CD14-positive monocyte (primary cell): ENCODE results near the gene CHFR. TPM values are rescaled to one million over a fixed set of nuclear protein-coding genes. Genes with fewer than 3 reads are reported as not detected.
"Not testable (repeated sequence)": the region's sequence is repeated elsewhere in the genome, so short reads cannot be mapped to it uniquely, and the experiment has no call there.

Source experiments
- DNase-seq, 3 donors: peaks; one replicate each; pipeline ENCODE4 v3.0.0-alpha.2; 2011 to 2022
- H2AFZ ChIP-seq: 2 replicates; pipeline ENCODE4 v1.6.0; 2012; ENCODE audit warnings: mild to moderate bottlenecking, low read depth, low read length, inconsistent platforms; ENCODE audit not compliant: insufficient read depth, poor library complexity, severe bottlenecking
- H3K27ac ChIP-seq, 2 donors: 1 replicate in 1 of 2; 2 replicates in 1 of 2; pipeline ENCODE4 v1.5.1; 2012 to 2013; ENCODE audit warnings: low read length in 2 of 2, control low read depth in 1 of 2, inconsistent platforms in 1 of 2, low read depth in 1 of 2, mild to moderate bottlenecking in 1 of 2
- H3K27me3 ChIP-seq, 2 donors: one replicate each; pipeline versions ENCODE4 v1.6.0 to v1.6.1; 2011 to 2013; ENCODE audit warnings: low read length in 2 of 2; ENCODE audit not compliant: control insufficient read depth in 2 of 2, insufficient read depth in 2 of 2
- H3K36me3 ChIP-seq, 2 donors: replicated peaks in 1 of 2; 1 replicate in 1 of 2; 2 replicates in 1 of 2; pipeline versions ENCODE4 v1.5.1 to v1.6.1; 2012 to 2013; ENCODE audit warnings: low read length in 2 of 2, control low read depth in 1 of 2, inconsistent platforms in 1 of 2, mild to moderate bottlenecking in 1 of 2; ENCODE audit not compliant: insufficient read depth in 2 of 2, control insufficient read depth in 1 of 2
- H3K4me1 ChIP-seq, 2 donors: 1 replicate in 1 of 2; 2 replicates in 1 of 2; pipeline versions ENCODE4 v1.5.1 to v1.6.1; 2012 to 2013; ENCODE audit warnings: low read length in 2 of 2, control low read depth in 1 of 2, inconsistent platforms in 1 of 2, mild to moderate bottlenecking in 1 of 2, moderate library complexity in 1 of 2; ENCODE audit not compliant: insufficient read depth in 2 of 2, control insufficient read depth in 1 of 2
- H3K4me2 ChIP-seq: replicated peaks from 2 replicates; pipeline ENCODE3; 2012; ENCODE audit warnings: low read length, moderate library complexity, mild to moderate bottlenecking; ENCODE audit not compliant: poor library complexity, severe bottlenecking; ENCODE audit errors: extremely low read depth
- H3K4me3 ChIP-seq, 3 experiments: fragments of 200-600 bp in 1 of 3; sonication (generic) in 1 of 3; replicated peaks in 1 of 3; 1 replicate in 2 of 3; 2 replicates in 1 of 3; pipeline ENCODE4 v1.5.1; 2011 to 2013; ENCODE audit warnings: low read length in 3 of 3, mild to moderate bottlenecking in 3 of 3, control low read depth in 2 of 3, low read depth in 2 of 3, inconsistent platforms in 1 of 3, moderate library complexity in 1 of 3
- H3K79me2 ChIP-seq: 2 replicates; pipeline ENCODE4 v1.6.0; 2012; ENCODE audit warnings: mild to moderate bottlenecking, control low read depth, inconsistent platforms, low read length, moderate library complexity; ENCODE audit not compliant: insufficient read depth
- H3K9ac ChIP-seq: 2 replicates; pipeline ENCODE4 v1.6.0; 2017; ENCODE audit warnings: low read length, mild to moderate bottlenecking; ENCODE audit not compliant: insufficient read depth, poor library complexity, severe bottlenecking
- H3K9me3 ChIP-seq, 2 donors: replicated peaks in 1 of 2; 1 replicate in 1 of 2; 2 replicates in 1 of 2; pipeline versions ENCODE4 v1.5.1 to v1.6.1; 2012 to 2013; ENCODE audit warnings: low read length in 2 of 2, control low read depth in 1 of 2; ENCODE audit not compliant: control insufficient read depth in 1 of 2, insufficient read depth in 1 of 2
- H4K20me1 ChIP-seq: 2 replicates; pipeline ENCODE4 v1.6.0; 2012; ENCODE audit warnings: mild to moderate bottlenecking, low read length, control low read depth, moderate library complexity; ENCODE audit not compliant: insufficient read depth
- H3K27ac Mint-ChIP-seq, 7 donors: one replicate each; pipeline ENCODE4 v1.8.0; 2020; ENCODE audit warnings: mild to moderate bottlenecking in 7 of 7, mixed read lengths in 7 of 7, moderate library complexity in 6 of 7, inconsistent platforms in 2 of 7
- H3K27me3 Mint-ChIP-seq, 3 donors: one replicate each; pipeline ENCODE4 v1.8.0; 2021 to 2022; ENCODE audit warnings: low read depth in 3 of 3, mild to moderate bottlenecking in 3 of 3, mixed read lengths in 3 of 3, moderate library complexity in 3 of 3, inconsistent platforms in 1 of 3
- H3K36me3 Mint-ChIP-seq, 2 donors: one replicate each; pipeline ENCODE4 v1.8.0; 2020; ENCODE audit warnings: mixed read lengths in 2 of 2, inconsistent platforms in 1 of 2, mild to moderate bottlenecking in 1 of 2
- H3K4me1 Mint-ChIP-seq: one replicate; pipeline ENCODE4 v1.8.0; 2020; ENCODE audit warnings: mild to moderate bottlenecking, mixed read lengths
- H3K4me3 Mint-ChIP-seq, 2 donors: one replicate each; pipeline ENCODE4 v1.8.0; 2020; ENCODE audit warnings: mild to moderate bottlenecking in 2 of 2, mixed read lengths in 2 of 2, moderate library complexity in 1 of 2
- H3K9me3 Mint-ChIP-seq, 7 donors: one replicate each; pipeline ENCODE4 v1.8.0; 2020 to 2022; ENCODE audit warnings: mixed read lengths in 7 of 7, mild to moderate bottlenecking in 6 of 7, moderate library complexity in 6 of 7, inconsistent platforms in 2 of 7
- WGBS: methylation state at CpG from one replicate; pipeline ENCODE4 v1.1.5; 2013; ENCODE audit warnings: missing lambda C conversion rate; ENCODE audit not compliant: insufficient coverage; 5-methylcytosine and 5-hydroxymethylcytosine counted together
- intact Hi-C, 2 donors: fragments of 100-400 bp; cut with micrococcal nuclease; formaldehyde crosslinking; loops; one replicate each; pipeline versions ENCODE4 v1.15.0 to v1.15.1; 2023
- polyA plus RNA-seq, 3 donors: library from polyadenylated mRNA; depleted of rRNA in 1 of 3; unstranded in 2 of 3; stranded (reverse) in 1 of 3; fragments of 300-500 nt in 2 of 3; fragments of >200 nt in 1 of 3; fragmentation: Illumina TruSeq in 2 of 3; gene quantifications; 1 replicate in 2 of 3; 2 replicates in 1 of 3; pipeline ENCODE4 v1.2.3, GENCODE V29; 2012 to 2021
- TF ChIP-seq, protein P1 (sequence below): fragments of 200-600 bp; IDR thresholded peaks from one replicate; pipeline ENCODE4 v1.8.0; 2022; ENCODE audit warnings: antibody characterized with exemption, mild to moderate bottlenecking

CHFR gene
- polyA plus RNA-seq, 3 donors = 28.0 to 76.3 (median 39.3) TPM

DNA sequence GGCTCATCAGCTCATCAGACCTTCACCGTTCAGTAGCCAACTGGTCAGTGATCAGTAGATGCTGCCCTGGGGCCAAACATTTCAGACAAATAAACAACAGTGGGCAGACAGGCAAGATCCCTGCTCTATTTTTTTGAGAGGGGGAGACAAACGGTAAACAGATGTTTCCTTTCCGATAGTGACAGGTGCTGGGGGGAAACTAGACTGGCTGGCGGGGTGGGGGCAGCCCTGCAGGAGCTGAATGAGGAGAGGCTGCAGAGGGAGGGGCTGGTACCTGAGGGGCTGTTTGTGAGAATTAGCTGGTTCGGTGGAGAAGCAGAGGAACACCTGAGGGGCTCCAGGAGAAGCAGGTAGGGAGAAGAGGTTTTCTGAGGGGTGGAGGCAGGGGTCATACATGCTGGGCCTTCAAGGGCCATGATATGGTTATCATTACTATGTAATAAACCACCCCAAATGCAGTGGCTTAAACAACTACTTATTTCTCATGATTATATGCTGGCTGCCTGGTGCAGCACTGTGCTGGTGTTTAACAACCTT, 50.5 kb downstream of the CHFR start:
- Histone ChIP-seq H3K4me3 (no peak overlapping the region), H3K4me2 (no peak overlapping the region)
- H3K4me3 Mint-ChIP-seq = peak overlapping the region in 1 of 2 donors; percentile 4

DNA sequence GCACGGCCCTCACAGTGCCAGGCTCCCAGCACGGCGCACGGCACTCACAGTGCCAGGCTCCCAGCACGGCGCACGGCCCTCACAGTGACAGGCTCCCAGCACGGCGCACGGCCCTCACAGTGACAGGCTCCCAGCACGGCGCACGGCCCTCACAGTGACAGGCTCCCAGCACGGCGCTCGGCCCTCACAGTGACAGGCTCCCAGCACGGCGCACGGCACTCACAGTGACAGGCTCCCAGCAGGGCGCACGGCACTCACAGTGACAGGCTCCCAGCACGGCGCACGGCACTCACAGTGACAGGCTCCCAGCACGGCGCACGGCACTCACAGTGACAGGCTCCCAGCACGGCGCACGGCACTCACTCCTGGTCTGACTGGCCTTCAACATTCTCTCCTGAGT, 51.2 kb downstream of the CHFR start:
- not testable (repeated sequence) for H3K4me2 ChIP-seq, H3K4me1 Mint-ChIP-seq

More for the DNA sequence above, 50.5 kb downstream of the CHFR start:
- TF ChIP-seq, protein P1, sequence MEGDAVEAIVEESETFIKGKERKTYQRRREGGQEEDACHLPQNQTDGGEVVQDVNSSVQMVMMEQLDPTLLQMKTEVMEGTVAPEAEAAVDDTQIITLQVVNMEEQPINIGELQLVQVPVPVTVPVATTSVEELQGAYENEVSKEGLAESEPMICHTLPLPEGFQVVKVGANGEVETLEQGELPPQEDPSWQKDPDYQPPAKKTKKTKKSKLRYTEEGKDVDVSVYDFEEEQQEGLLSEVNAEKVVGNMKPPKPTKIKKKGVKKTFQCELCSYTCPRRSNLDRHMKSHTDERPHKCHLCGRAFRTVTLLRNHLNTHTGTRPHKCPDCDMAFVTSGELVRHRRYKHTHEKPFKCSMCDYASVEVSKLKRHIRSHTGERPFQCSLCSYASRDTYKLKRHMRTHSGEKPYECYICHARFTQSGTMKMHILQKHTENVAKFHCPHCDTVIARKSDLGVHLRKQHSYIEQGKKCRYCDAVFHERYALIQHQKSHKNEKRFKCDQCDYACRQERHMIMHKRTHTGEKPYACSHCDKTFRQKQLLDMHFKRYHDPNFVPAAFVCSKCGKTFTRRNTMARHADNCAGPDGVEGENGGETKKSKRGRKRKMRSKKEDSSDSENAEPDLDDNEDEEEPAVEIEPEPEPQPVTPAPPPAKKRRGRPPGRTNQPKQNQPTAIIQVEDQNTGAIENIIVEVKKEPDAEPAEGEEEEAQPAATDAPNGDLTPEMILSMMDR = no peak
- Histone ChIP-seq H3K9me3 (no peaks in the 10 kb centered on the region), H3K27ac (no peak overlapping the region), H2AFZ (no peak overlapping the region), H3K36me3 (peaks cover 37 to 48% of the 10 kb centered on the region in 2 donors), H3K79me2 (no peaks in the 10 kb centered on the region), H3K27me3 (no peaks in the 10 kb centered on the region), H3K4me1 (no peaks in the 10 kb centered on the region), H4K20me1 (peaks cover 11% of the 10 kb centered on the region), H3K9ac (no peak overlapping the region)
- Mint-ChIP-seq H3K4me1 (peaks cover 3% of the 10 kb centered on the region), H3K27ac (peak overlapping the region in 3 of 7 donors; percentile 13 to 61 (median 21)), H3K36me3 (peaks cover 57 to 79% of the 10 kb centered on the region in 2 donors), H3K9me3 (peaks cover 0 to 6% (median 1%) of the 10 kb centered on the region in 7 donors), H3K27me3 (peaks cover 0 to 1% (median 1%) of the 10 kb centered on the region in 3 donors)
- DNase-seq = no peak
- intact Hi-C loops = no loop called here
- WGBS = 45% methylated on average over 3 of the region's 5 CpGs

More for the DNA sequence above, 51.2 kb downstream of the CHFR start:
- Histone ChIP-seq H4K20me1 (peaks cover 11% of the 10 kb centered on the region), H3K36me3 (peaks cover 35 to 42% of the 10 kb centered on the region in 2 donors)
- H3K4me3 ChIP-seq, H3K27ac ChIP-seq, H3K9me3 ChIP-seq, H3K79me2 ChIP-seq, H3K9ac ChIP-seq, H3K9me3 Mint-ChIP-seq, H3K27me3 Mint-ChIP-seq, H2AFZ ChIP-seq, H3K4me3 Mint-ChIP-seq, H3K27me3 ChIP-seq, DNase-seq, H3K4me1 ChIP-seq, intact Hi-C loops: not testable (repeated sequence)
- WGBS = 93% methylated on average over 20 of the region's 30 CpGs
- Mint-ChIP-seq H3K27ac (peak overlapping the region in 1 of 7 donors; percentile 9), H3K36me3 (peaks cover 53 to 76% of the 10 kb centered on the region in 2 donors)
